Panc1 (cell line): ENCODE results near the gene THG1L. TPM values are rescaled to one million over a fixed set of nuclear protein-coding genes. Genes with fewer than 3 reads are reported as not detected.
"Not testable (repeated sequence)": the region's sequence is repeated elsewhere in the genome, so short reads cannot be mapped to it uniquely, and the experiment has no call there.

Source experiments
- ATAC-seq: fragments of 200-7000 bp; cut with Tn5 transposase; 2 replicates; pipeline ENCODE4 v1.9.1; 2020; ENCODE audit warnings: mild to moderate bottlenecking, moderate library complexity
- BruUV-seq: library from RNA; stranded (reverse); fragments of 400-500 nt; replicated peaks from 2 replicates; lab custom pipeline; 2021; lab: Mats Ljungman, UMichigan
- CTCF ChIA-PET: fragments of 300-600 bp; sonication (Branson Sonifier 250); formaldehyde crosslinking; loops from one replicate; lab custom pipeline; 2022; ENCODE audit warnings: antibody characterized with exemption; lab: Charles Lee
- POLR2A ChIA-PET: fragments of 300-600 bp; sonication (Branson Sonifier 250); formaldehyde crosslinking; loops from one replicate; lab custom pipeline; 2022; ENCODE audit warnings: antibody characterized with exemption; lab: Charles Lee
- DNase-seq: peaks from one replicate; pipeline ENCODE4 v3.0.0-alpha.2; 2010; ENCODE audit warnings: low read depth, low spot score
- H3K27ac ChIP-seq: 2 replicates; pipeline ENCODE4 v1.5.1; 2011; ENCODE audit warnings: mild to moderate bottlenecking, low read length, inconsistent platforms
- H3K27me3 ChIP-seq: fragments of 200-500 bp; sonication (Bioruptor generic); 2 replicates; pipeline ENCODE4 v1.6.0; 2014; ENCODE audit warnings: low read length, inconsistent platforms; ENCODE audit not compliant: control insufficient read depth, insufficient read depth
- H3K36me3 ChIP-seq: fragments of 200-500 bp; sonication (Bioruptor generic); 2 replicates; pipeline ENCODE4 v1.5.1; 2014; ENCODE audit warnings: inconsistent platforms, mild to moderate bottlenecking, low read length, moderate library complexity; ENCODE audit not compliant: control insufficient read depth, insufficient read depth
- H3K4me1 ChIP-seq: 2 replicates; pipeline ENCODE4 v1.5.1; 2011; ENCODE audit warnings: inconsistent platforms, mild to moderate bottlenecking, low read length, moderate library complexity; ENCODE audit not compliant: control insufficient read depth, insufficient read depth
- H3K4me3 ChIP-seq, 2 experiments: 2 replicates each; pipeline ENCODE4 v1.5.1; 2011 to 2012; ENCODE audit warnings: low read depth in 2 of 2, low read length in 2 of 2, mild to moderate bottlenecking in 2 of 2, inconsistent platforms in 1 of 2, moderate library complexity in 1 of 2
- H3K9me3 ChIP-seq: fragments of 200-500 bp; sonication (Bioruptor generic); 2 replicates; pipeline ENCODE4 v1.5.1; 2014; ENCODE audit warnings: low read depth, mild to moderate bottlenecking, inconsistent platforms, low read length, moderate library complexity; ENCODE audit not compliant: control insufficient read depth, insufficient read depth
- CTCF ChIP-seq: fragments of 450-650 bp; IDR thresholded peaks from 2 replicates; pipeline ENCODE4 v1.5.1; 2017; ENCODE audit warnings: mild to moderate bottlenecking
- POLR2AphosphoS5 ChIP-seq: IDR thresholded peaks from 2 replicates; pipeline ENCODE4 v1.6.1; 2012; ENCODE audit warnings: mild to moderate bottlenecking, low read depth, low read length, moderate library complexity
- REST ChIP-seq, 2 experiments: IDR thresholded peaks; 2 replicates each; pipeline ENCODE4 v1.6.1; 2011 to 2012; ENCODE audit warnings: low read depth in 2 of 2, control low read depth in 1 of 2, low read length in 1 of 2, mild to moderate bottlenecking in 1 of 2, moderate library complexity in 1 of 2; ENCODE audit not compliant: insufficient read depth in 1 of 2
- SIN3A ChIP-seq: IDR thresholded peaks from 2 replicates; pipeline ENCODE4 v1.6.1; 2012; ENCODE audit warnings: low read depth, mild to moderate bottlenecking, low read length, moderate library complexity, borderline replicate concordance; ENCODE audit not compliant: insufficient read depth
- TCF7L2 ChIP-seq: IDR thresholded peaks from 2 replicates; pipeline ENCODE4 v1.6.1; 2011; ENCODE audit warnings: mild to moderate bottlenecking, low read depth, low read length, inconsistent platforms
- in situ Hi-C: cut with HindIII; loops from 2 replicates; pipeline ENCODE4 v1.10.0; 2016; ENCODE audit warnings: low sequenced_read_pairs, low pct_unique_long_range_greater_than_20kb
- intact Hi-C: fragments of 100-400 bp; cut with micrococcal nuclease; formaldehyde crosslinking; loops from one replicate; pipeline ENCODE4 v1.10.0; 2022; ENCODE audit not compliant: unreplicated experiment
- total RNA-seq: library from RNA; stranded (reverse); gene quantifications from one replicate; pipeline ENCODE4 v1.2.1, GENCODE V29; 2021; ENCODE audit not compliant: unreplicated experiment

THG1L gene
- total RNA-seq, 1 experiment from 2014 or later: 15.4 TPM

- BruUV-seq, H3K27ac ChIP-seq, CTCF ChIA-PET, DNase-seq, intact Hi-C loops, H3K4me1 ChIP-seq, H3K4me3 ChIP-seq, H3K27me3 ChIP-seq, H3K36me3 ChIP-seq, ATAC-seq, H3K9me3 ChIP-seq, POLR2A ChIA-PET, in situ Hi-C loops: not testable (repeated sequence)
Measured at GRCh38 chr5:157686276-157687197, 44.7 kb upstream of the THG1L start.

GRCh38 chr5:157687198-157687554 lies 44.0 kb upstream of the THG1L start:
- POLR2A ChIA-PET: no interaction called here
- Histone ChIP-seq H3K9me3 (no peaks in the 10 kb centered on the region), H3K4me1 (no peaks in the 10 kb centered on the region), H3K36me3 (no peaks in the 10 kb centered on the region), H3K4me3 (no peak overlapping the region), H3K27ac (no peak overlapping the region), H3K27me3 (no peaks in the 10 kb centered on the region)
- intact Hi-C loops (no loop called here), in situ Hi-C loops (no loop called here)
- no TSS peak for BruUV-seq
- TF ChIP-seq TCF7L2: no peak
- no peak for TF ChIP-seq CTCF
- TF ChIP-seq REST (IDR thresholded peaks at IDR 0.05; ENCODE audit: insufficient read depth in 1 of 2, low read depth in 2 of 2, low read length in 1 of 2): no peak
- TF ChIP-seq SIN3A: no peak
- no peak for TF ChIP-seq POLR2AphosphoS5
- CTCF ChIA-PET: no interaction called here
- DNase-seq (no peak), ATAC-seq (no peak)
